Measurements from ENCODE around the gene VPS35L.

The VPS35L gene

GRCh38 chr16:19555186-19555937, at the start of gene VPS35L:
TSS of gene VPS35L (plus strand) at chr16:19555703. CDS start at chr16:19555730, 27 bp downstream.
- peak; percentile 98 for DNase-seq

GRCh38 chr16:19506965-19507364, 48.5 kb upstream of the VPS35L start:
- DNase-seq = no peak

DNA sequence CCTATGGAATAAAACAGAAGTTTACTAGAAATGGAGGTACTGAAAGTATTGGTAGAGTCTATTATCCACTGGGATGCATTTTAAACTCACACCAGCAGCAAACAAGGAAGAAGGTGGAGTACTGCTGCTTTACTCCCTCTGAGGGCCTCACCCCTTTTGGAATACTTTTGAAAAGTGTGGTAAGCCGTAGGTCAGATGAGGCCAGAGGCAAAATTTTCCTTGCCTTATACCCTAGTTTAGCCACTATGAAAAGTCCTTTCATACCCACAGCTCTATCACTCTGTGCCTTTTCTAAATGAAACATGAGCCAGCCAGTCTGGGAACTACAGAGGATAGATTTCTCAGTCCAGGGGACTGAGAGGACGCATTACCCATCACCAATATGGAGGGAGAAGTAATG, 47.6 kb upstream of the VPS35L start:
- no peak for DNase-seq

GRCh38 chr16:19512297-19512696, 43.2 kb upstream of the VPS35L start:
- DNase-seq = no peak

DNA sequence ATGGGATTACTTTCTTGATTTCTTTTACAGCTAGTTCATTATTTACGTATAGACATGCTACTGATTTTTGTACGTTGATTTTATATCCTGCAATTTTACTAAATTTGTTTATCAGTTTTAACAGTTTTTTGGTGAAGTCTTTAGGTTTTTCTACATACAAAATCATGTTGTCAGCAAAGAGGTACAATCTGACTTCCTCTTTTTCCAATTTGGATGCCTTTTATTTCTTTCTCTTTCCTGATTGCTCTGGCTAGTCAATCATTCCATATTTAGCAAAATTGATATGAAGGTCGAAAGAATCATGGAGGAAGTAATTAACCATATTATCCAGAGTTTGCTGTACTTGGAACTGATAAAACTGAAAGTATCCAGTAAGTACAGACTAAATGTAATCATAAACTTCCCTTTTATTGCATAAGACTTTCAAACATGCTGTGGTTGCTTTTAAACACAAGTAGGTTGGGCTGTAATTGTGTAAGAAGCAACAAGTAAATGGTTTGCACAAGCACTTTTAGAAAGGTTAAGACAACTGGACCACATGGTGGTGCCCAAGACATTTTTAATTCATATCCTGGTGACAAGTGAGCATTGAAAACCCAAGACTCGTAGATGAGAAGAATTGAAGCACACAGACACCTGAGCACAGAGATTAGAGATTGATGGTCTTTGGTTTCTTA, 42.0 kb upstream of the VPS35L start:
- DNase-seq = peak; percentile 5

DNA sequence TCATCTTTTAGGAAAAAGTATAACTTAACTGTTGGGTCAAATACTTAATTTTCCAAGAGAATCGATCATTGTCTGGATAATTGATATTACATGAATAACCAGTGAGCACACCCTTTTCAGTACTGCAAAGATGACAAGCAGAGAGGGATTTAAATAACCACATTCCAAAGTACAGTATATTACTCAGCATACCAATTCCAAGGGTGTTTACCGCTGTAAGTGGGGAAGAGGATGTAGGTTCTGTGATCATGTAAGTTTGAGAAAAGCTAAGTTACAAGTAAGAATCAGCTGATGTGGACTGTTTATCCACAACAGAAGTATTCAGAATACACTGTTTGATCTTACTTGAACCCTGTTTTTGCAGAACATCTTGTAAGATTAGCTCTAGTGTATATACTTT, 39.7 kb upstream of the VPS35L start:
- DNase-seq = no peak

- DNase-seq = no peak
Observed at GRCh38 chr16:19517424-19518089, 37.9 kb upstream of the VPS35L start.

- no peak for DNase-seq
Observed at GRCh38 chr16:19518388-19518787, 37.1 kb upstream of the VPS35L start.

GRCh38 chr16:19520861-19521331, 34.6 kb upstream of the VPS35L start:
- peak; percentile 9 for DNase-seq

DNA sequence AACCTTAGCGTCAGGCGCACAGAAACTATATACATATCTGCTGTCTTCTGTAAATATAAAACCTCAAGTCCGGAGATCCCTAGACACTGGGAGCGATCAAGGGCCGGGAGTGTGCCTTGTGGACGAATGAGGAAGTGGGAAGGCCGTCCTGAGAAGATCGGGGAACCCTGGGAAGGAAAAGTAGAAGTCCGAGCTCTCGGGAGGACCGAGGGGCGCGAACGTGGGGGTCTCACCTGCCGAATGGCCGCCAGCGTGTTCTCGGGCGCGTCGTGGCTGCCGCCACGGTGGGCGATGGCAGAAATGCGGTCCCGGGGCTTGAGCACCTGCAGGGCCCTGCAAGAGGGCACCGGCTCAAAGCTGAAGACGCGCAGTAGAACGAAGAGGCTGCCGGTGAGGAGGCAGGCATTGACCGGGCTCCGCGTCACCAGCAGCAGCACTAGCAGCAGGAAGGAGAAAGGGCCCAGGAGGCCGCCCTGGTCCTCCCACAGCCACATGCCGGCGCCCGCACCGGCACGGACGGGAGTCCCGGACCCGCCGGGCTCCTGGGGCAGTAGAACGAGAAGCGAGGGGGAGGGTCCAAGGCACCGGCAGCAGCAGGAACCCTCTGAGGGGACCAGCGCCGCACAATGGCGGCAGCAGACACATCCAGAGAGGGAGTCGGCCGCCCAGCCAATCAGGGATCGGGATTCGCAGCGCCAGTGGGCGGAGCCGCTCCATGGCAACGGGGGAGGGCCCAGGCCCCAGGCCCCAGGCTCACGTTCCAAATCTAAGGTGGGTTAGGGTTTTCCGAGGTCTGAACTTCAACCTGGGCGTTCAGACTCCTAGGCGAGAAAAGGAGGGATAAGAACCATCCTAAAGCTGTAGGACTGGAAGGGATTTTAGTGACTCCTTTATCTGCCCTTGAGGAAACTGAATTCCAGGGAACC, 33.8 kb upstream of the VPS35L start, which contains the start of gene GDE1:
GDE1 (minus strand) TSS at position 628 of the 926 bp plus-strand sequence; CDS start at position 494, 134 bp downstream.
- peak; percentile 94 for DNase-seq

DNA sequence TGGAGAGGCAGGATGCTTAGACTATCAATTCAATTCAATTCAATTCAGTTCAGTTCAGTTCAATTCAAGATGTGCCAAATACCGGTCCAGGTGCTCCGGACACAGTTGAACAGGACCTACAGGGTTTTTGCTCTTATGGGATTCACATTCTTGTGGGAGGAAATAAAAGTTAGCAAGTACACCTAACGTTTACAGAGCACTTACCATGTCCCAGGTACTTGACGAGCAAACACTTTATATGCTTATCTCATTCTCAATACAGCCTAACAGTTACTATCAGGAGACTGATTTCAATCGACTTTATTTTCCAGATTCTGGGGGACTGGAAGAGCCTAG, 33.1 kb upstream of the VPS35L start:
- DNase-seq = no peak

DNA sequence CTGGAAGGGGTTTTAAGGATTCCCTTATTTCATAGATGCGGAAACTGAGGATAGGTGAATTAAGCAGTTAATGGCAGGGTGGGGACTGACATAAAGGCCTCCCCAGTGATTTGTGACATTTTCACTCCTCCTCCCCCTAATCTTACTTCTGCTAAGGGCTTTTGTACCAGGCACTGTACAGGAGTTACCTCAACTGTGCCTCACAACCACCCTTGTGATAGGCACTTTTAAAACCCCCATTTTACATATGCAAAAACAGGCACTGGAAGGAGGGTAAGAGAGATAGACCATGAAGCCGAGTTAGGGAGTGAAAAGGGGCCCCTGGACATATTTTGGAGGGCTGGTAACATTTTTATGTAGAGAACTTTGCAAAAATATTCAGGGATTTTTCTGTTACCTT, 32.7 kb upstream of the VPS35L start:
- no peak for DNase-seq

- DNase-seq = no peak
Observed at GRCh38 chr16:19523184-19523558, 32.3 kb upstream of the VPS35L start.

DNA sequence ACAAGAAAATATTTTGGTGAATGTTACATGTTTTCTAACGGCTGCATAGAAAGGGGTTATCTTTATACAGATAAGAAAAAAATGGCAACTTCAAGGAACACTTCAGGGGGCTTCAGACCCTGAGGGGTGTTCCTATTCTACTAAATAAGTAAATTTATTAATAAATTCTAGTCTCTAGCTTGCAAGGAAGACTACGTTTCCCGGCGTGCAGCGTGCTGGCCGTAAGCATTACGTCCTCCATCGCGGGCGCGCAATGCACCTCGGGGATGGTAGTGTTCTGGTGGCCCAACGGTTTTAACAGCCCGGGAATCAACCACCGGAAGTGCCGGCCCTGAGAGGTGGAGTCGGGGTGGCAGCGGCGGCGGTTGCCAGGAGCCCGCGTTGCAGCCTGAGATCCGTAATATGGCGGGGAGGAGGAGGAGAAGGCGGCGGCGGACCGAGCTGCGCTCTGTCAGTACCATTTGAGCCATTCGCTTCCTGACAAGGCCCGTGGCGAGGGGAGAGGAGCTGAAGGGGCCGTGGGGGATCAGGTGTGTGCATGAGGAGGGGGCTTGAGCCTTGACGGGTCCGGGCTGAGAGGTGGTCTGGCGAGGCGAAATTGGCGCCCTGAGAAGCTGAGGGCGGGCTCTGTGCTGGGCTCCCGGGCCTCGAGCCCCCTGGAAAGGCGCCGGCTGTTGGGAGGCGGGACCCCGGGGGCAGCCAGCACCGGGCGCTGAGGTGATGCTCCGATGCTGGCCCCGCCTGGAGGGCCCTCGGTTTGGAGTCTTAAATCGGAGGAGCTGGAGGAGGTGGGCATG, 31.7 kb upstream of the VPS35L start, which contains the start of gene CCP110:
CCP110 (plus strand) TSS at position 384 of the 797 bp plus-strand sequence. CDS start 3,940 bp downstream, outside the sequence.
- peak; percentile 95 for DNase-seq

- no peak for DNase-seq
Observed at GRCh38 chr16:19524356-19524615, 31.2 kb upstream of the VPS35L start.

DNA sequence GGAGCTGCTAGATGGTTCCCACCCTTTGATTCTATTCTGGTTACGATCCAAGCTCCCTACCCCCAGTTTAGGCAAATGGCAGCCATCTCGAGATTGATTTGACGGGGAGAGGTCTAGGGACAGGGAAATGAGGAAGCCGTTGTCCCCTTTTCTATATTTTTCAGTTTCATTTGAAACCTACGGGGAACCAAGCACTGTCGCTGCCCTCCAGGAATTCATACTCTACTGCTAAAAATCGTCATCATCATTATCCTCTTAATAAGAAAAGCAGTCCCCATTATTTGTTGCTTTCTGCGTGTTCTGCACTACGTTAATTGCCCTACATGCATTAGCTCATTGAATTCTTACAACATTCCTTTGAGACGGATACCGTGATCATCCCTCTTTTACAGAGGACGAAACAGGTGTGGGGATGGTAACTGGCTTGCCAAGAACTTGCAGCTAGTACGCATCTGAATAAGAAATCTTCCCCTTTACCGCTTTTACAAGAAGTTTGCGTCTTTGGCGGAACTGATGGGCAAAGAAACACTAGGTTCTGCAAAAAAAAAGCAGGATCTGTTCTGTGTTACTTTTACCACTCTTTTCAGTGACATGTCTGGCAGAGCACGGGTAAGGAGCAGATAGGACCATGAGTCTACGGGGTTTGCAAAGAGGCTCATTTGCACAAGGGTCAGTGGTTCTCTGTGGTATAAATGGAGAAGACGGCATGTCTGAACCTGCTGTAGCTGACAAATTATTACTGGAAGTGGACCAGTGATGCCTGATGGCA, 30.7 kb upstream of the VPS35L start:
- DNase-seq = no peak

DNA sequence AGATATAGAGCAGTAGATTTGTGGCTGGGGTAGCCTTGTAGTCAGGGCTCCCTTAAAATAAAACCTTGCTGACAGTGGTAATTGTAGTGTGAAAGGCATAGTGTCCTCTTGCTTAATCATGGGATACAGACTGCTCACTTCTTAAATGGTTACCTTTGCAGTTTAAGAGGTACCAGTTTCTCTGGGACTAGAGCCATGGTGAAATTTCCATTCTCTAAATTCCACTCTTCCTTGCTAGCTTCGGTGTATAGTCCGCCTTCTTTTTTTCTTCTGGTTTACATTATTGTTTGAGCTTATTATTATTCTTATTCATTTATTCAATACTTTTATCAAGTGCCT, 30.1 kb upstream of the VPS35L start:
- DNase-seq = no peak

DNA sequence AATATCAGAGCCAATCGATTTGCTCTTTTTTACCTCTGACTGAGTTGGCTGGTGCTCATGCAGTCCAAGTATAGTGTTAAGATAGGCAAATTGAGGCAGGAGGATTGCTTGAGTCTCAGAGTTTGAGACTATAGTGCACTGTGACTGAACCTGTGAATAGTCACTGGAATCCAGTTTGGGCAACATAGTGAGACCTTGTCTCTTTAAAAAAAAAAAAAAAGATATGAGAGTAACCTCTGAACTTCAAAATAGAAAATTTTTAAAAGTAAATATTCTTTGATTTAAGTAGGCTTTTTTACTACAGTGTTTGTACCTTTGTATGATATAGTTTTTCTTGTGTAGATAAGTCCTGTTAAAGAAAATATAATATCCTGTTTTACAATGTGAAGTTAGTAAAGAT, 28.3 kb upstream of the VPS35L start:
- DNase-seq = no peak

DNA sequence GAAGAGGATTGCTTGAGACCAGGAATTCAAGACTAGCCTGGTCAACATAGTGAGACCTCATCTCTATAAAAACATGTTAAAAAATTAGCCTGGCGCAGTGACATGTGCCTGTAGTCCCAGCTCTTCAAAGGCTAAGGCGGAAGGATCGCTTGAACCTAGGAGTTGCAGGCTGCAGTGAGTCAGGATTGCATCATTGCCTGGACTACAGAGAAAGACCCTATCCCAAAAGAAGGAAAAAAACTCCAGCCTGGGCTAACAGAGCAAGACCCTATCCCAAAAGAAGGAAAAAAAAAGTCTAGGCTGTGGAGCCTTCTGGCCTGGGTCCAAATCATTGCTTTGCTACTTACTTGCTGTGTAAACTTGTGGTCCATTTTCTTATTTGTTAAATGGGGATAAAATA, 26.8 kb upstream of the VPS35L start:
- no peak for DNase-seq

GRCh38 chr16:19532601-19533000, 22.9 kb upstream of the VPS35L start:
- DNase-seq = no peak

- DNase-seq = no peak
Observed at GRCh38 chr16:19540241-19540970, 15.1 kb upstream of the VPS35L start.
